OCI-LY3 (cell line): ENCODE measurements around the gene COQ7.

Experiments
- H2AFZ ChIP-seq: fragments of 200-600, 300-600 bp; shearing (Covaris generic); 2 replicates; pipeline ENCODE4 v1.6.0; 2014; ENCODE audit warnings: antibody characterized with exemption, low read depth, low read length
- H3K27ac ChIP-seq: fragments of 200-600, 300-600 bp; sonication (generic); 2 replicates; pipeline ENCODE4 v1.5.1; 2014; ENCODE audit warnings: mild to moderate bottlenecking, low read length, moderate library complexity, mixed read lengths
- H3K27me3 ChIP-seq: fragments of 200-600, 300-600 bp; sonication (generic); 2 replicates; pipeline ENCODE4 v1.6.1; 2014; ENCODE audit warnings: low read depth, low read length, mixed read lengths
- H3K36me3 ChIP-seq: fragments of 200-600, 300-600 bp; sonication (generic); replicated peaks from 2 replicates; pipeline ENCODE3; 2014; ENCODE audit warnings: low read depth, low read length, mixed read lengths
- H3K4me1 ChIP-seq: fragments of 300-600, 200-600 bp; sonication (generic); 2 replicates; pipeline ENCODE4 v1.6.1; 2014; ENCODE audit warnings: low read length, mixed read lengths
- H3K4me2 ChIP-seq: fragments of 200-600, 300-600 bp; sonication (generic); 2 replicates; pipeline ENCODE4 v1.6.1; 2014; ENCODE audit warnings: low read length, mixed read lengths
- H3K4me3 ChIP-seq: fragments of 300-600, 200-600 bp; sonication (generic); 2 replicates; pipeline ENCODE4 v1.5.1; 2014; ENCODE audit warnings: antibody characterized with exemption, mild to moderate bottlenecking, low read length, moderate library complexity
- H3K79me2 ChIP-seq: fragments of 300-600, 200-600 bp; shearing (Covaris generic); 2 replicates; pipeline ENCODE4 v1.6.1; 2014; ENCODE audit warnings: mild to moderate bottlenecking, low read length, mixed read lengths
- H3K9ac ChIP-seq: fragments of 300-600, 200-600 bp; shearing (Covaris generic); 2 replicates; pipeline ENCODE4 v1.6.0; 2014; ENCODE audit warnings: mild to moderate bottlenecking, low read length, moderate library complexity
- H3K9me3 ChIP-seq: fragments of 200-600, 300-600 bp; shearing (Covaris generic); 2 replicates; pipeline ENCODE4 v1.6.1; 2014; ENCODE audit warnings: low read length, mixed read lengths; ENCODE audit not compliant: insufficient read depth
- H4K20me1 ChIP-seq: fragments of 200-600, 300-600 bp; sonication (generic); 2 replicates; pipeline ENCODE4 v1.6.1; 2016; ENCODE audit warnings: low read length, mixed read lengths; ENCODE audit not compliant: insufficient read depth
- EZH2phosphoT487 ChIP-seq: fragments of 200-600 bp; shearing (Covaris generic); IDR thresholded peaks from 2 replicates; pipeline ENCODE4 v1.6.1; 2018; ENCODE audit warnings: antibody characterized with exemption, mixed run types, low read depth
- TF ChIP-seq, protein P1 (sequence below): fragments of 200-600, 300-600 bp; sonication (generic); IDR thresholded peaks from 2 replicates; pipeline ENCODE4 v1.5.1; 2014; ENCODE audit warnings: antibody characterized with exemption, low read length, low read depth

The COQ7 gene

DNA sequence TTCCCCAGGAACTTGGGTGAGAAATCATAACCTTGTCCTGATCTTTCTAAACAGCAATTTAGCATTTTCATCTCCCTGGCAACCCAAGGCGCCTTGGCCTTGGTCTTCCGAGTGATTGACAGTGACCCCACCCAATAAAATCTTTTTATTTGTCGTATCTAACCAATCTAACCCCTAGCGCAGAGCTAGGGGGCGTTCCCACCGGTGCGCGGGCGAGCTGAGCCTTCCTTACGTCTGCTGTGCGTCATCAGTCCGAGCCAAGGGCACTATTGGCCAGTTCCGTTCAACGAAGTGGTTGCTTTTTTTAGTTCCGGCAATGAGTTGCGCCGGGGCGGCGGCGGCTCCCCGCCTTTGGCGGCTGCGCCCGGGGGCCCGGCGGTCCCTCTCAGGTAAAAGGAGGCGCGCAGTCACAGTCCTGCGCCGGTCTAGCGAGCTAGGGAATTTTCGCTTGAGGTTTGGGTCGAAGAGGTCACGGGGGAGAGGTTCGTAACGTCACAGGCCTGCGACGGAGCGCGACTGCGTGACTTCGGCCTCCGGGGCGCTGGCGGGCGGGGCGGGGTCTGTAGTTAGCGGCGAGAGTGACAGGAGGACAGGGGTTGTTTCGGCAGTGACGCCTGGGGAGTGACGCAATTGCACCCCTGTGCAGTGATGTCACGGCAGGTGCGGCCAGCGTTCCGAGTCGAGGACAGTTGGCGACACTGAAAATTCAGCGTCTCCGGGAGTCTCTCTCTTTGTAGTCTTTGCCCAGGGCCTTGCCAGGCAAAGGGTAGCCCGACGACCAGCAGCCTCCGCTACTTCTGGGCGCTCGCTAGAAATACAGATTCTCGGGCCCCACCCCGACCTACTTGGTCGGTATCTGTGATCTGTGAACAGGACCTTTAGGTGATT is at the start of gene COQ7:
Gene COQ7, plus strand, starts transcription at position 266 of the 888 bp plus-strand sequence. Its CDS starts 51 bp downstream, at position 317.
- Histone ChIP-seq H2AFZ (peak within 1 kb of the TSS; percentile 94), H3K79me2 (peaks cover 7% of the 10 kb centered on the region; the same call in 1 of the 2 replicates), H4K20me1 (no peaks in the 10 kb centered on the region), H3K36me3 (no peaks in the 10 kb centered on the region), H3K27ac (peak within 1 kb of the TSS; percentile 88), H3K4me1 (peaks cover 6% of the 10 kb centered on the region), H3K4me2 (peak within 1 kb of the TSS; percentile 71), H3K9ac (peak within 1 kb of the TSS; percentile 90), H3K9me3 (no peaks in the 10 kb centered on the region), H3K27me3 (no peaks in the 10 kb centered on the region), H3K4me3 (peak within 1 kb of the TSS; percentile 88)
- no peak for TF ChIP-seq EZH2phosphoT487
- TF ChIP-seq, protein P1, sequence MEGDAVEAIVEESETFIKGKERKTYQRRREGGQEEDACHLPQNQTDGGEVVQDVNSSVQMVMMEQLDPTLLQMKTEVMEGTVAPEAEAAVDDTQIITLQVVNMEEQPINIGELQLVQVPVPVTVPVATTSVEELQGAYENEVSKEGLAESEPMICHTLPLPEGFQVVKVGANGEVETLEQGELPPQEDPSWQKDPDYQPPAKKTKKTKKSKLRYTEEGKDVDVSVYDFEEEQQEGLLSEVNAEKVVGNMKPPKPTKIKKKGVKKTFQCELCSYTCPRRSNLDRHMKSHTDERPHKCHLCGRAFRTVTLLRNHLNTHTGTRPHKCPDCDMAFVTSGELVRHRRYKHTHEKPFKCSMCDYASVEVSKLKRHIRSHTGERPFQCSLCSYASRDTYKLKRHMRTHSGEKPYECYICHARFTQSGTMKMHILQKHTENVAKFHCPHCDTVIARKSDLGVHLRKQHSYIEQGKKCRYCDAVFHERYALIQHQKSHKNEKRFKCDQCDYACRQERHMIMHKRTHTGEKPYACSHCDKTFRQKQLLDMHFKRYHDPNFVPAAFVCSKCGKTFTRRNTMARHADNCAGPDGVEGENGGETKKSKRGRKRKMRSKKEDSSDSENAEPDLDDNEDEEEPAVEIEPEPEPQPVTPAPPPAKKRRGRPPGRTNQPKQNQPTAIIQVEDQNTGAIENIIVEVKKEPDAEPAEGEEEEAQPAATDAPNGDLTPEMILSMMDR, result no peak

DNA sequence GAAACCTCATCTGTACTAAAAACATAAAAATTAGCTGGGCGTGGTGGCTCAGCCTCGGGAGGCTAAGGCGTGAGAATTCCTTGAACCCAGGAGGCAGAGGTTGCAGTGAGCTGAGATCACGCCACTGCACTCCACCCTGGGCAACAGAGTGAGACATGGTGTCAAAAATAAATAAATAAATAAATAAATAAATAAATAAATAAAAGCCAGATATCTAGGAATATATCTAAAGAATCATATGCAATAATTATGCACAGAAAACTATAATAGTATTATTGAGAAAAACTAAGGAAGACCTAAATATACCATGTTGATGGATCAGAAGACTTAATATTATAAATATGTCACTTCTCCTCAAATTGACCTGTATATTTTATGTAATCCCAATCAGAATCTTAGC is 46.7 kb upstream of the COQ7 start:
- H3K4me2 ChIP-seq, result no peak overlapping the region
- no peak overlapping the region for H2AFZ ChIP-seq
- no peak overlapping the region for H3K27ac ChIP-seq
- no peaks in the 10 kb centered on the region for H3K9me3 ChIP-seq
- H3K27me3 ChIP-seq, result peaks cover 9% of the 10 kb centered on the region; the same call in 1 of the 2 replicates
- no peaks in the 10 kb centered on the region for H3K36me3 ChIP-seq
- H3K4me3 ChIP-seq, result no peak overlapping the region
- H3K4me1 ChIP-seq, result no peaks in the 10 kb centered on the region
- TF ChIP-seq, protein P1, result no peak
- no peak for TF ChIP-seq EZH2phosphoT487
- H4K20me1 ChIP-seq, result no peaks in the 10 kb centered on the region
- no peak overlapping the region for H3K9ac ChIP-seq
- H3K79me2 ChIP-seq, result no peaks in the 10 kb centered on the region

DNA sequence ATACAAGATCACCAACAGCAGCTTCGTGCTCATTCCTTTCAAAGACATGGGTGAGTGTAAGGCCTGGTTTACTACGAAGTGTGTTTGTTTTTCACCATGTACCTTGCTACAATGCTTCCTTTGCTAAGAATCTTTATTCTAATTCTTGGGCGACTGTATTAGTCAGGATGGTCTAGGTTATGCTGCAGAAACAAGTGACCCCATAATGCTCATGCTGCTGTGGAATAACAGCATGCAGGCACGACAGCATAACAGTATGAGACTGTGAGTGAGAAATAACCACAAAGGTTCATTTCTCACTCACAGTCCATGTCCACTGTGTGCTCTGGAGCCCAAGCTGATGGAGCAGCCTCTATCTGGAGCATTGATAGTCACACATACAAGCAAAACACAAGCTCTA is 45.7 kb upstream of the COQ7 start:
- no peaks in the 10 kb centered on the region for H3K79me2 ChIP-seq
- no peak overlapping the region for H3K27ac ChIP-seq
- no peak overlapping the region for H3K4me2 ChIP-seq
- no peaks in the 10 kb centered on the region for H3K36me3 ChIP-seq
- H2AFZ ChIP-seq, result no peak overlapping the region
- H3K27me3 ChIP-seq, result peaks cover 9% of the 10 kb centered on the region; the same call in 1 of the 2 replicates
- no peak overlapping the region for H3K9ac ChIP-seq
- H3K4me1 ChIP-seq, result no peaks in the 10 kb centered on the region
- H4K20me1 ChIP-seq, result no peaks in the 10 kb centered on the region
- H3K9me3 ChIP-seq, result no peaks in the 10 kb centered on the region
- TF ChIP-seq, protein P1, result no peak
- no peak for TF ChIP-seq EZH2phosphoT487
- H3K4me3 ChIP-seq, result no peak overlapping the region

DNA sequence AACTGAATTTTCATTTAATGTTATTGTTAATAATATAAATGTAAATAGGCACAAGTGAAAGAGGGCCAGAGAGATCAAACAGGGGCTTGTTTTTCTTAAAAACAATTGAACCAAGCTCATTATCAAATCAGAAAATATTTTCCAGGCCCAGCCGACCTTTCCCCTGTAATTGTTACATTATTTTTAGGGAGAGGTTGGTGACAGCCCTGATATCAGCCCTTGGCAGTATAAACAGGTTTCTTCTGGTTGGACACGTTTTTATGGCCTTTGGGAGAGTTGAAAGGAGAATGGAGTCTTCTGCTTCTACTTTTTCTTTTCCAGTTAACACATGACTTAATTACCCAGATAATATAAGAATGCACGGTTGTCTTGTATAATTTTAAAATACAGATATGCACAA is 40.0 kb upstream of the COQ7 start:
- no peak overlapping the region for H3K4me3 ChIP-seq
- H2AFZ ChIP-seq, result no peak overlapping the region
- no peaks in the 10 kb centered on the region for H3K79me2 ChIP-seq
- H3K27ac ChIP-seq, result no peak overlapping the region
- H3K9me3 ChIP-seq, result no peaks in the 10 kb centered on the region
- no peaks in the 10 kb centered on the region for H3K27me3 ChIP-seq
- H4K20me1 ChIP-seq, result no peaks in the 10 kb centered on the region
- no peak overlapping the region for H3K4me2 ChIP-seq
- no peaks in the 10 kb centered on the region for H3K36me3 ChIP-seq
- no peak overlapping the region for H3K9ac ChIP-seq
- no peaks in the 10 kb centered on the region for H3K4me1 ChIP-seq
- TF ChIP-seq, protein P1, result no peak
- no peak for TF ChIP-seq EZH2phosphoT487
